ENCODE results near the gene MGAT5B.
"Not testable (repeated sequence)": the region's sequence is repeated elsewhere in the genome, so short reads cannot be mapped to it uniquely, and the experiment has no call there.

The MGAT5B gene

DNA sequence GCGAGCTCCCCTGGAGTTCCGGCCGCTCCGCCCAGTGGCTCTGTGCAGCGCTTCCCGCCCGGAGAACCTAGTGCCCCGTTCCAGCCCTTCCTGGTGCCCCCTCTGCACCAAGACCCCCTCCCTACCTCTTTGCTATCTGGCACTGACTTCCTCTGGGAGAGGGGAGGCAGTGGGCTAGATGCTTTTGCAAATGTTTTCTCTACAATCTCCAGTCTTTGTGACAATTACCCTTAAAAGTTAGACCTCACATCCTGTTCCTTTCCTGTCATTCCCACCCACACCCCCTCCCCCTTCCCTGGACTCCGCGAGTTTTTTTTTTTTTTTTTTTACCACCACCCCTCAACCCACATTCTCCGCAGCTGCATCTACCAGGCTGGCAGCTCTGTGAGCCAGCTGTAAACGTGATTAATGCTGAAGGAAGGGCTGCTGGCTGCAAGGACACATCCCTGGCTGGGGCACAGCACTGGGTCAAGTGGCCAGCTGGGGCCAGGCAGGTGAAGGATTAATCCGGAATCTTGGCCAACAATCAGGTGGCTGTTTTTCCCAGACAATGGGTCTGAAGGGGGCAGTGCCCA, 101.5 kb downstream of the MGAT5B start:
- no peaks in the 10 kb centered on the region for H3K27me3 ChIP-seq (ENCODE audit: control insufficient read depth, low read length)
- peaks cover 43% of the 10 kb centered on the region for H3K79me2 ChIP-seq (ENCODE audit: control insufficient read depth, low read length)
- peaks cover 5% of the 10 kb centered on the region for H3F3A ChIP-seq (ENCODE audit: control insufficient read depth, insufficient read depth)
- peak overlapping the region; percentile 68 for H3K4me2 ChIP-seq (ENCODE audit: low read length)
- H3K9me3 ChIP-seq (ENCODE audit: control insufficient read depth, insufficient read depth, low read length), result peaks cover 4% of the 10 kb centered on the region; the same call in 1 of the 2 replicates
- peak overlapping the region; percentile 84 for H3K4me3 ChIP-seq (ENCODE audit: low read length)
- peaks cover 42% of the 10 kb centered on the region for H3K36me3 ChIP-seq (ENCODE audit: control insufficient read depth, low read length)
- TF ChIP-seq EZH2phosphoT487 (IDR thresholded peaks at IDR 0.05; ENCODE audit: borderline replicate concordance, low read length), result no peak
- TF ChIP-seq, protein P1, sequence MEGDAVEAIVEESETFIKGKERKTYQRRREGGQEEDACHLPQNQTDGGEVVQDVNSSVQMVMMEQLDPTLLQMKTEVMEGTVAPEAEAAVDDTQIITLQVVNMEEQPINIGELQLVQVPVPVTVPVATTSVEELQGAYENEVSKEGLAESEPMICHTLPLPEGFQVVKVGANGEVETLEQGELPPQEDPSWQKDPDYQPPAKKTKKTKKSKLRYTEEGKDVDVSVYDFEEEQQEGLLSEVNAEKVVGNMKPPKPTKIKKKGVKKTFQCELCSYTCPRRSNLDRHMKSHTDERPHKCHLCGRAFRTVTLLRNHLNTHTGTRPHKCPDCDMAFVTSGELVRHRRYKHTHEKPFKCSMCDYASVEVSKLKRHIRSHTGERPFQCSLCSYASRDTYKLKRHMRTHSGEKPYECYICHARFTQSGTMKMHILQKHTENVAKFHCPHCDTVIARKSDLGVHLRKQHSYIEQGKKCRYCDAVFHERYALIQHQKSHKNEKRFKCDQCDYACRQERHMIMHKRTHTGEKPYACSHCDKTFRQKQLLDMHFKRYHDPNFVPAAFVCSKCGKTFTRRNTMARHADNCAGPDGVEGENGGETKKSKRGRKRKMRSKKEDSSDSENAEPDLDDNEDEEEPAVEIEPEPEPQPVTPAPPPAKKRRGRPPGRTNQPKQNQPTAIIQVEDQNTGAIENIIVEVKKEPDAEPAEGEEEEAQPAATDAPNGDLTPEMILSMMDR (IDR thresholded peaks at IDR 0.05; ENCODE audit: low read depth, low read length, poor library complexity, severe bottlenecking), result no peak
- H3K27ac ChIP-seq (ENCODE audit: low read depth, low read length), result peak overlapping the region; percentile 93
- no peaks in the 10 kb centered on the region for H3K9me2 ChIP-seq (replicated peaks; ENCODE audit: control insufficient read depth, low read length)
- H3K4me1 ChIP-seq (ENCODE audit: control insufficient read depth, low read length), result peaks cover 65% of the 10 kb centered on the region
- peaks cover 11% of the 10 kb centered on the region for H4K20me1 ChIP-seq (ENCODE audit: control insufficient read depth, insufficient read depth, low read depth, low read length)

DNA sequence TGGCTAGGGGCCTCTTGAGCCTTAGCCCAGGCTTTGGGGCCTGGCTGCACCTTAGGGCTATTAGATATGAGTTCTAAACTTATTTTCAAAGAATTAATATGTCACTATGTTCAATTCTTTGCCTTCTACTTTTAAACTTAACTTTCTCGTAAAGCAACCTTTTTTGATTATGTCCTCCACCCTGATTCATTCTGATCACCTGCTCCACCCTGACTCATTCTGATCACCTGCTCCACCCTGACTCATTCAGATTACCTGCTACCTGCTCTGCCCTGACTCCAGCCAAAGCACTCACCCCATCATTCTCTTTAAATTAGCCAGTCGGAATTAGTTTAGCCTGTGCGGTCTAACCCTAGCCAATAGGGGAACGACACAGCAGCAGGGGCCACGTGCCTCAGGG, 102.0 kb downstream of the MGAT5B start:
- H3K4me2 ChIP-seq (ENCODE audit: low read length), result peak overlapping the region; percentile 68

GRCh38 chr17:76972046-76972641, 103.9 kb downstream of the MGAT5B start:
- peaks cover 41% of the 10 kb centered on the region for H3K4me1 ChIP-seq (ENCODE audit: control insufficient read depth, low read length)
- no peaks in the 10 kb centered on the region for H3K9me2 ChIP-seq (replicated peaks; ENCODE audit: control insufficient read depth, low read length)
- H3K27me3 ChIP-seq (ENCODE audit: control insufficient read depth, low read length), result no peaks in the 10 kb centered on the region
- H3K79me2 ChIP-seq (ENCODE audit: control insufficient read depth, low read length), result peaks cover 18% of the 10 kb centered on the region
- peaks cover 9% of the 10 kb centered on the region for H4K20me1 ChIP-seq (ENCODE audit: control insufficient read depth, insufficient read depth, low read depth, low read length)
- peaks cover 5% of the 10 kb centered on the region; the same call in 1 of the 2 replicates for H3F3A ChIP-seq (ENCODE audit: control insufficient read depth, insufficient read depth)
- no peak overlapping the region for H3K4me3 ChIP-seq (ENCODE audit: low read length)
- TF ChIP-seq, protein P1 (IDR thresholded peaks at IDR 0.05; ENCODE audit: low read depth, low read length, poor library complexity, severe bottlenecking), result no peak
- no peak for TF ChIP-seq EZH2phosphoT487 (IDR thresholded peaks at IDR 0.05; ENCODE audit: borderline replicate concordance, low read length)
- no peak overlapping the region for H3K27ac ChIP-seq (ENCODE audit: low read depth, low read length)
- H3K4me2 ChIP-seq (ENCODE audit: low read length), result no peak overlapping the region
- peaks cover 17% of the 10 kb centered on the region for H3K36me3 ChIP-seq (ENCODE audit: control insufficient read depth, low read length)
- peaks cover 28% of the 10 kb centered on the region for H3K9me3 ChIP-seq (ENCODE audit: control insufficient read depth, insufficient read depth, low read length)

More for the DNA sequence above, 102.0 kb downstream of the MGAT5B start:
- not testable (repeated sequence) for H3K9me3 ChIP-seq (ENCODE audit: control insufficient read depth, insufficient read depth, low read length); H3F3A ChIP-seq (ENCODE audit: control insufficient read depth, insufficient read depth); H3K27me3 ChIP-seq (ENCODE audit: control insufficient read depth, low read length); H3K9me2 ChIP-seq (replicated peaks; ENCODE audit: control insufficient read depth, low read length)
- H3K27ac ChIP-seq (ENCODE audit: low read depth, low read length), result peak overlapping the region; percentile 93
- peak overlapping the region; percentile 84 for H3K4me3 ChIP-seq (ENCODE audit: low read length)
- peaks cover 37% of the 10 kb centered on the region for H3K36me3 ChIP-seq (ENCODE audit: control insufficient read depth, low read length)
- peaks cover 11% of the 10 kb centered on the region for H4K20me1 ChIP-seq (ENCODE audit: control insufficient read depth, insufficient read depth, low read depth, low read length)
- H3K4me1 ChIP-seq (ENCODE audit: control insufficient read depth, low read length), result peaks cover 60% of the 10 kb centered on the region
- H3K79me2 ChIP-seq (ENCODE audit: control insufficient read depth, low read length), result peaks cover 37% of the 10 kb centered on the region

DNA sequence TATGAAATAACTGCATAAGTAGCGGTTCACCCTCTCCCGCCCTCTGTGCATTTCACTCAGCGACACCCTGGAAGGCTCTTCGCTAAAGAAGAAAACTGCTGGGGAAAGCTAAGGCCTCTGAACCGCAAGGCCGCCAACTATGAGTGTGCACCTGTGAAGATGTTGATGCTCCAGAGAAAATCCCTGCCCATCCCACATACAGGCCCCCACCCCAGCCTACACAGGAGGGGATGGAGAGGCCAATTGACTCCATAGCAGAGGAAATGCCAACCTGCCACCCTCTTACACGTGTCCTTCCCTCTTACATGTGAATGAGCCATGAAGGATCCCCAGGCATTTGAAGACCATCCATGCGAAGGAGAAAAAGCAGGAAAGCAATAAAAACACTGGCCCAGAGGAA, 104.8 kb downstream of the MGAT5B start:
- Histone ChIP-seq H3K27ac (ENCODE audit: low read depth, low read length) (no peak overlapping the region), H4K20me1 (ENCODE audit: control insufficient read depth, insufficient read depth, low read depth, low read length) (peaks cover under 1% of the 10 kb centered on the region; the same call in 1 of the 2 replicates), H3K27me3 (ENCODE audit: control insufficient read depth, low read length) (no peaks in the 10 kb centered on the region), H3K9me2 (replicated peaks; ENCODE audit: control insufficient read depth, low read length) (no peaks in the 10 kb centered on the region), H3K9me3 (ENCODE audit: control insufficient read depth, insufficient read depth, low read length) (peaks cover 37% of the 10 kb centered on the region), H3K36me3 (ENCODE audit: control insufficient read depth, low read length) (peaks cover 15% of the 10 kb centered on the region), H3F3A (ENCODE audit: control insufficient read depth, insufficient read depth) (0 out of 2 replicates have a peak, but pooled peaks cover 2% of the 10 kb centered on the region), H3K4me1 (ENCODE audit: control insufficient read depth, low read length) (peaks cover 32% of the 10 kb centered on the region), H3K79me2 (ENCODE audit: control insufficient read depth, low read length) (peaks cover 9% of the 10 kb centered on the region), H3K4me2 (ENCODE audit: low read length) (no peak overlapping the region), H3K4me3 (ENCODE audit: low read length) (no peak overlapping the region)
- TF ChIP-seq, protein P1 (IDR thresholded peaks at IDR 0.05; ENCODE audit: low read depth, low read length, poor library complexity, severe bottlenecking), result no peak
- TF ChIP-seq EZH2phosphoT487 (IDR thresholded peaks at IDR 0.05; ENCODE audit: borderline replicate concordance, low read length), result no peak

Data from DOHH2 (cell line).